Heart left ventricle (tissue), 16 donors: Measurements from ENCODE around the gene ANKRD20A1. TPM values are rescaled to one million over a fixed set of nuclear protein-coding genes. Genes with fewer than 3 reads are reported as not detected.
A peak's percentile ranks its signal among the peaks of the same experiment; 100 is the strongest.
"Not testable (repeated sequence)": the region's sequence is repeated elsewhere in the genome, so short reads cannot be mapped to it uniquely, and the experiment has no call there.

ENCODE experiments used
- ATAC-seq, 4 donors: fragments of 200-7000 bp; cut with Tn5 transposase; one replicate each; pipeline ENCODE4 v1.9.1; 2020 to 2022; ENCODE audit warnings: moderate library complexity in 4 of 4, mild to moderate bottlenecking in 3 of 4, moderate number of reproducible peaks in 1 of 4
- DNase-seq, 5 donors: peaks; one replicate each; pipeline ENCODE4 v3.0.0-alpha.2; 2020
- H3K27ac ChIP-seq, 12 donors: fragments of 200-600 bp; sonication (generic) in 4 of 12; one replicate each; pipeline versions ENCODE4 v1.5.0 to v1.8.0; 2016 to 2022; ENCODE audit warnings: mild to moderate bottlenecking in 2 of 12
- H3K27me3 ChIP-seq, 9 donors: fragments of 200-600 bp; sonication (generic) in 2 of 9; one replicate each; pipeline versions ENCODE4 v1.5.1 to v1.8.0; 2016 to 2022; ENCODE audit warnings: mild to moderate bottlenecking in 3 of 9
- H3K36me3 ChIP-seq, 9 donors: fragments of 200-600 bp; sonication (generic) in 2 of 9; one replicate each; pipeline versions ENCODE4 v1.5.0 to v1.8.0; 2018 to 2022; ENCODE audit warnings: mild to moderate bottlenecking in 2 of 9
- H3K4me1 ChIP-seq, 12 donors: fragments of 200-600 bp; sonication (generic) in 4 of 12; one replicate each; pipeline versions ENCODE4 v1.5.0 to v1.8.0; 2016 to 2022; ENCODE audit warnings: mild to moderate bottlenecking in 3 of 12
- H3K4me3 ChIP-seq, 12 donors: fragments of 200-600 bp; sonication (generic) in 4 of 12; one replicate each; pipeline versions ENCODE4 v1.5.0 to v1.8.0; 2017 to 2022; ENCODE audit warnings: mild to moderate bottlenecking in 9 of 12, moderate library complexity in 4 of 12
- H3K9me3 ChIP-seq, 12 donors: fragments of 200-600 bp; sonication (generic) in 4 of 12; one replicate each; pipeline versions ENCODE4 v1.5.0 to v1.8.0; 2016 to 2022; ENCODE audit warnings: mild to moderate bottlenecking in 1 of 12
- WGBS, 4 donors: extraction: QIAGEN DNeasy Blood & Tissue Kit in 2 of 4; methylation state at CpG; one replicate each; pipeline versions ENCODE4 v1.1.5 to v1.1.7; 2013 to 2018; 5-methylcytosine and 5-hydroxymethylcytosine counted together
- intact Hi-C, 10 donors: fragments of 100-400 bp; cut with DNase I; formaldehyde crosslinking; loops; one replicate each; pipeline versions ENCODE4 v1.11.1 to v1.14.2; 2022
- long read RNA-seq, 3 donors: library from polyadenylated mRNA; unstranded; transcript quantifications; one replicate each; pipeline ENCODE4 v2.0.0, GENCODE V29; 2020 to 2021
- polyA plus RNA-seq, 2 donors: library from polyadenylated mRNA; stranded (reverse); fragments of 200-250 nt; gene quantifications; one replicate each; pipeline ENCODE4 v1.2.3, GENCODE V29; 2013
- total RNA-seq, 9 donors: library from RNA; depleted of rRNA in 2 of 9; stranded (reverse); fragments of >200 nt in 2 of 9; fragmentation: NEBNext Ultra II Directional in 3 of 9; extraction: Animal tissue kit (Norgen Biotek cat#: 25700) in 3 of 9; gene quantifications; one replicate each; pipeline versions ENCODE4 v1.1.0 to v1.2.4, GENCODE V29; 2016 to 2023
- donor health status: ischemic (EF 13 %, LVEDD 7.1; RV severe dilation, severe dysfunction).
- donor health status: healthy with polysubstance abuse.
- donor health status: DM: no; HTN: yes; CAD: no.
- donor health status: DM: no; HTN: no; CAD: no.
- donor health status: ischemic (EF 25% LVEDD 6.9; RV normal size, moderate dysfunction).
- donor health status: ischemic (EF 25% LVEDD 5.7; RV mildly dilated, moderate dysfunction).
- donor health status: healthy.
- donor health status: DM: yes; HTN: yes; CAD: no.
- donor health status: ischemic (EF 35%, LVEDD 5.7; RV mildly dilated, moderate dysfunction).
- donor health status: nonischemic (EF 11% LVEDD 7.7; RV severe dilation, severe dysfunction).
- donor health status: DM: yes; HTN: yes; CAD: no.
- donor health status: PGD.
- donor health status: ischemic (EF 29% LVEDD 5.4; RV normal size, mild dysfunction).
- donor health status: nonischemic (EF 23%, LVEDD 6.1; RV moderate dilation, normal function).

Gene ANKRD20A1
- 1 to 10 TPM in 7 of 9 donors, under 1 TPM in 2; 0.12 to 2.5 (median 1.6) TPM for total RNA-seq
- 1 to 10 TPM in 1 of 2 donors, under 1 TPM in 1; 0.18 to 3.0 TPM for polyA plus RNA-seq
- long read RNA-seq, donor 1: 0 reads
- long read RNA-seq, donor 2: 0 reads
- long read RNA-seq, donor 3: 0 reads

GRCh38 chr9:67858871-67859270 is at the start of gene ANKRD20A1:
TSS of gene ANKRD20A1 (plus strand) at chr9:67858931. CDS start at chr9:67859427, 496 bp downstream.
- H3K36me3 ChIP-seq, H3K4me3 ChIP-seq, H3K27ac ChIP-seq, intact Hi-C loops, H3K27me3 ChIP-seq, H3K9me3 ChIP-seq, H3K4me1 ChIP-seq: not testable (repeated sequence)
- WGBS, 4 donors: no CpG with 5 or more reads among the region's 41 CpGs
- DNase-seq (peak in 1 of 5 donors; percentile 74), ATAC-seq (peak in 1 of 4 donors; percentile 38)

DNA sequence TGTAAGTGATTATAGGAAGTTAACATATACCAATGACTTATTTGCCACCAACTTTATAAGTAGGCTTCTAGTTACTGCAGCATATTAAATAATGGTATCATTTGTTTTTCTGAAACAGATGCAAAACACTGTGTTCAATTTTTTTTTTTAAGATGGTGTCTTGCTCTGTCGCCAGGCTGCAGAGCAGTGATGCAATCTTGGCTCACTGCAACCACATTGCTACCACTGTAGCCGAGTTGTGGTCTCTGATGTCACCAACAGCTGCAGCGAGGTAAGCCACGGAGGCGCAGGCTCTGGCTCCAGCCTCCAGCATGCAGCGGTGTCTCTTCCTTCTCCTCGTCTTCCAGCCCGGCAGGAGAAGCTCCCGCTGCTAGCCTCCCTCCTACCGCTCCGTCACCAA is 26.6 kb upstream of the ANKRD20A1 start:
- intact Hi-C loops, ATAC-seq, H3K4me1 ChIP-seq, H3K36me3 ChIP-seq, DNase-seq, H3K27ac ChIP-seq, H3K9me3 ChIP-seq, H3K4me3 ChIP-seq, H3K27me3 ChIP-seq: not testable (repeated sequence)
- 62 to 83% (median 77%) methylated on average over 4 to 7 of the region's 11 CpGs for WGBS, 4 donors
